ENCODE measurements around the gene SH2D1B.

The SH2D1B gene

DNA sequence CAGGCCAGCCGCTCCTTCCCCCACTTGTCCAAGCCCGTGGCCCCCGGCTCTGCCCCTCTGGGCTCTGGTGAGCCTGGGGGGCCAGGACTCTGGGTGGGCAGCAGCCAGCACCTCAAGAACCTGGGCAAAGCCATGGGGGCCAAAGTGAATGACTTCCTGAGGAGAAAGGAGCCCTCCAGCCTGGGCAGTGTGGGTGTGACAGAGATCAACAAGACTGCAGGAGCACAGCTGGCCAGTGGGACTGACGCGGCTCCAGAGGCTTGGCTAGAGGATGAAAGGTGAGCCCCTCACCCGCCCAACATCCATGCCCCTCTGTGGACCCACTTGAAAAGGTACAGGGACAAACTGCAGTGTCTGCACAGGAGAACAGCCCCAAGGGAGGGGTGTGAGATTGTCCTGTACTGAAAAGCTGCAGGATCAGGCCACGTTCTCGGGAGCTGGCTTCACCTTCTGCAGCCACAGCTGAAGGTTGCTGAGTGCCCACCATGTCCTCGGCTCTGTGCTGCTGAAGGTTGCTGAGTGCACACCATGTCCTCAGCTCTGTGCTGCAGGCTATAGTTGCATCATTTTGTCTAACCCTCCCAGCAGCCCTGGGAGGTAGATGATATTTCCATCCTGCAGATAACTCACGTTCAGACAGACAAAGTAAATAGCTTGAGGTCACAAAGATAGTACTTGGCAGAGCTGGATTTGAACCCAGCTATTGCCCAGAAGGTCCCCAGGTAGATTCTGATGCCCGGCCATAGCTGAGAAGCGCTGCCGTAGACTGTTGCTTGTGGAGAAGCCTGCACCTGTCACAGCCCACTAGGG is 29.8 kb downstream of the SH2D1B start:
- DNase-seq (ENCODE audit: low spot score), result no peak

DNA sequence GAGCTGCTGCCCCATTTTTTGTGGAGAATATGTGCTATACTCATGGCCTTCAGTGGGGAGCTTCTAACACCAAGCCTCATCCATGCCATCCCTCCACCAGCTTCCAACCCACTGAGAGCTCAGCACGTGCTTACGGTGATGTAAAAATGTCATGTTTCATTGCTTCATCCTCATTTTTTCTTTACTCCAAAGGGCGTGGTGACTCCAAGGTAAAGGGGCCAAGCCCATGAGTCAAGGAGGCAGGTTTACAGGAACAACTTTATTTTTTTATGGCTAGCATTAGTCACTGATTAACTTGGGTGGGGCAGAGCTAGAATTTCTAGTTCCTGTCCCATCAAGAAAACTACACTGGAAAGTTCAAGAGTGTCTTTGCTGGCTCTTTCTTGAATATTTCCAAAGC is 30.6 kb downstream of the SH2D1B start, which contains the start of gene C1orf226:
Gene C1orf226, plus strand, starts transcription at position 346 of the 400 bp plus-strand sequence. CDS start 174 bp downstream, outside the sequence.
- peak; percentile 79 for DNase-seq (ENCODE audit: low spot score)

DNA sequence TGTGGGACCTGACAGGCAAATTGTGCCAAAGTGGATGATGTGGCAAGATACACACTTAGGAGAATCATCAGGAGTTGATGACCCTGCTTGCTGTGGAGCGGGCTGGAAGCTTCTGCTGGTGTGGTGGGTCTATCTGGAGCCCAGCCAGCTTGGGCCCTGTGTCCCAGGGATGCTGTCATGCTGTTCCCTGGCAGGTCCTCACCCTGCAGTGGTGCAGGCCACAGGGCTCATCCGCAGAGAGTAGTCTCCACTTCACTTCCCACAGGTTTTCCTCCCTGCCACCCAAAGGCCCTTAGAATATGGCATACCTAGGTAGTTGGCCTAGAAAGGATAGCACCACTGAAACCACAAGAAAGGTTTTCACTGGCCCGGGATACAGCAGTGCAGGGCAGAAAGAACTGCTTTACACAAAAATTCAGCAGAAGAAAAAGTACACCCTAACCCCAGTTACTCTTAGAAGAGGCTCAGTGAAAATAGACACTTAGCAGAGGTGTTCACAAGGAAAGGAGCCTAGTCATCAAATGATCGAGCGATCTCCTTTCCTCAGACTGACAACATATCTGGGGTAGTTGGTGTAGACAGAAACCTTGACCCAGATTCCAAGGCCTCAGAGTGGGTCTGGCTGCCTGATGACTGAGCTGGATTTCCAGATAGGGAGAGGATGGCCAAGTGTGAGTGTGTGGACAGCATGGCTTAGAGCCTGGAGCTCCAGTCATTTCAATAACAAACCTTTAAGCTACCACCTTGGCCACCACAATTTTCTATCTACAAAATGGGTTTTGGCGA is 31.7 kb downstream of the SH2D1B start:
- DNase-seq (ENCODE audit: low spot score), result no peak

DNA sequence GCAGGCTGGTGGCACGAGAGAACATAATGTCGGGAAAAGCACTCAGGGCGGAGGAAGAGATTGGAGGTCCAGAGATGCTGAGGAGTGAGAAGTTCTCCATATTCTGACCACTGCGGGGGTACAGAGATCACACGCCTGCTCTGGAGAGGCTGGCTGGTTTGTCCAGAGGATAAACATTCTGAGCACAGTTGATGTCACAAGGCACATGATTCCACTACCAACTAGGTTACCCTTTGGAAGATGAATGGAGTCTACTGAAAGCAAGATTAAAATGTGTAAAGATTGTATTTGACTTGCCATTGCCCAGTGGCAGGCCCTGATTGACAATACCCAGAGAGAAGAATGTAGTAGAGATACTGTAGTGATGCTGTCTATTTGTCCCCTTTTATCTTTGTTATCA is 35.2 kb downstream of the SH2D1B start, which contains the start of gene SPATA46:
Gene SPATA46, minus strand, starts transcription at position 164 of the 400 bp plus-strand sequence. Its CDS starts 64 bp downstream, at position 100.
- no peak for DNase-seq (ENCODE audit: low spot score)

DNA sequence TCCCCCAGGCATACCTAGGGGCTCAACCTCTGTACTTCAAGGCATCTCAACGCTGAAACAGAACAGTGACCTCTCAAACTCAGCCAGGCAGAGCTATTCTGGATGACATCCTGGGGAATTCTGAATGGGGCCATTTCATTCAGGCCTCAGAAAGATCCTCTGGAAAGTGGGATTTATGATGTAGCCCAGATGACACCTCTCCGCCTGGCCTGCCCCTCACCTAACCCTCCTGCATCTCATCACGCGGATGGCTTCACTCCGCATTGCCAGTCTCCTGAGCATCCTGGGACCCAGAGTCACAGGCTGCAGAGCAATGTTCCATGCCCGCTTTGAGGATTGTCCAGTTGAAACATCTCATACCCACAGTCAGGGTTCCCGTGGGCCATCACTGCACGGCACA is 36.5 kb downstream of the SH2D1B start:
- no peak for DNase-seq (ENCODE audit: low spot score)

DNA sequence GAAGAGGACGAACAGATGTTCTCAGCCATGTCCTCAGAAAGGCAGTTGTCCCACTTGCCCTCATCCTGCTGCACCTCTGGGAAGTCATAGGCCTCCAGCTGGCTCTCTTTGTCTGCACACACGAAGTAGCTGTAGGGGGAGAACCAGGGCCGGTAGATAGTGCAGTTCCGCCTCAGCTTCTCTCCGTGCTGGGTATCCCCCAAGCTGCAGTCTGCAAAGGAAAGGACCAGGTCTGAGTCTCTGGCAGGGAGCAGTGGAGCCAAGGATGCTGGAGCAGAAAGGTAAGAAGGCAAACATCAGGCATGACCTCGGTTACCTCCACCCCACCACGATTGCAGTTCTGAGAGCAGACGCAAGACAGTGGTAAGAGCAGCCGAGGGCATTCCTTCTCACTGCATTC is 37.5 kb downstream of the SH2D1B start:
- no peak for DNase-seq (ENCODE audit: low spot score)

DNA sequence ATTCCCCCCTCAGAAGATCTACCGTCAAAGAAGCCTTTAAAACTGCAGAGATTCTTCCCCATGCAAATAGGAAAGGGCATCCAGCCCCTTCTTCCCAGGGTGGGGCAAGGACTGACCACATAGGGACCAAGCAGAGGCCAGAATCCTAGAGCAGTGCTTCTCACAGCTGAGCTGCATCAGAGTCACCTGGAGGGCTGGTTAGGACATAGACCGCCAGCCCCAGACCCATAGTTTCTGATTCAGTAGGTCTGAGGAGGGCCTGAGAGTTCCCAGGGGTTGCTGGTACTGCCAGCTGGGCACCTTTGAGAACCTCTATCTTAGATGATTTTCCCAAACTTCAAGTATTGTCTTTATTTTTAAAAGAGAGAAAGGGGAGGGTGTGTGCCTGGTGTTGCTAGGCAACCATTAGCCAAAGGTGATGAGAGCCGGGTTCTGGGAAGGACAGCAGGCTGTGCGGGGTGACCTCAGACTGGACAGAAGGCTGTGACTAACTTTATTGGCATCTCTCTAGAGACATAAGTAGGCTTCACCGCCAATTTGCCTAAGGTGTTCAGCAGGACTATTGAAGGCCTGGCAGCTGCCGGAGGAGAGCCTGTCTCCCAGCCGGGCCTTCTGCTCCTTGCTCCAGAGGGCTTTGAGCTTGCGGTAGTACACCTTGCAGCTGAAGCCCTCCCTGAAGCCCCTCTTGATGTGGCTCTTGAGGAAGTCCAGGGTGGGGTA is 38.2 kb downstream of the SH2D1B start:
- DNase-seq (ENCODE audit: low spot score), result peak; percentile 95

DNA sequence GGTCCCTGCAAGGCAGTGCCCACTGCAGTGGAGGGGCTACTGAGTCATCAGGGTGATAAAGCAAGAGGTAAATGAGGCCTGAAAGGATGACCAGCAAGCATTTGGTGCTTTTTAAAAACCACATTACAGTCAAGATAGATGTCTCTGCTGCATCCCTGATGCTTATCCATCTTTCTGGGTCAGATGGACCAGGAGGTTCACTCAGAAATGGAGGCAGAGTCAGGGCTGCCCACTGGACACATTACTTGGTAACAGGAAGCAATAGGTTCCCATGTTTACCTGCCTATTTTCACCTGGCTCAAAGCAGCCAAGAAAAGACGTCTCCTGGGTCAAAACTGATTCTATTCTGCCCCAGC is 38.9 kb downstream of the SH2D1B start:
- no peak for DNase-seq (ENCODE audit: low spot score)

DNA sequence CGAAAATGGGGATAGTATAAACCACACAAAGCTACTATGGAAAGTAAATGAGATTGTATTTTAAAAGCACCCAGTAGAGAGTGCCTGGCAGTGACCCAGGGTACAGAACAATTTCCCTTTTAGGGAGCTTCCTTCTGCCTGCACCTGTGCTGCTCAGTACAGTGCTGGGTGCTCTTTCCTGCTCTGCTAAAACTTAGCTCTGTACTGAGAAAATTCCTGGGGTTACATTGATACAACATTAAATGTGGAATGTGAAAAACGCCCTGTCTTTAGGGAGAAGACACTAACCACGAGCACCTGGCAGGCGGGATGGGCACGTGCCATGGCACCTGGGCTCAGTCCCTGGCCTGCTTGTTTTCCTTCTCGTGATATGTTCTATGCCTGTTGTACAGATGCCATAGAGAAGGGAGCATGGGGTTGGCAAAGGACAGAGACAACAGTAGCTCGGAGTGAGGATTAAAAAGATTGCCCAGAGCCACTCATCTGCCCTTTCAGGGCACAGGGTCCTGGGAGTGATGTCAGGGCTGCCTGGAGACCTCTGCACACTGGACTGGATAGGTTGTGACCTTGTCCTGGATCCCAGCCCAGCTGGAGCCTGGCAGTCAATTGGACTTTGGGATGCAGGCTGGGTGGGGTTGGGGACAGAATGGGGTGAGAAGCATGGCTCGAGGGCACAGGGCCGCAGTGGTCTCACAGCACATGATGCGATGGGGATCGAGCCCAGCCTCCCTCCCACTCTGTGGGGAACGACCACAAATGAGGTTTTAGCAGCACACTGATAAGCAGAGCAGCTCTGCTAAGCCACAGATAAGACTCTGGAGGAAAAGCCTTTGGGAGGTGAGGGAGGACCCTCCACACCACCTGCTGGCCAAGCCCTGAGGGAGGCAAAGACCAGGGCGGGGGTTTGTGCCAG is 39.5 kb downstream of the SH2D1B start:
- no peak for DNase-seq (ENCODE audit: low spot score)

DNA sequence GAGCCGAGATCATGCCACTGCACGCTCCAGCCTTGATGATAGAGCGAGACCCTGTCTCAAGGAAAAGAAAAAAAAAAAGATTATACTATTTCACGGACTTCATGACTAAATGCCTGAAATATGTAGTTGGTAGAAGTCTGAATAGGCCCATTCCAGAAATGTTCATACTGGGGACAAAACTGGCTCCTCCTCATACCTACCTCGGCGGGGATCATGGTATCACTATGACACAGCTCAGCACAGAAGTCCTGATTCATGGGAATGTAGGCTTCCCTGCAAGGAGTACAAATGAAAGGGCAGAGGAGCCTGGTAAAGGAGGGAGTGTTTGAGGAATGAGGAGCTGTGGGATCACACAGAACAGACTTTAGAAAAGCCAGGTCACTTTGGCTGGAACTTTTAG is 40.3 kb downstream of the SH2D1B start:
- peak; percentile 55 for DNase-seq (ENCODE audit: low spot score)

DNA sequence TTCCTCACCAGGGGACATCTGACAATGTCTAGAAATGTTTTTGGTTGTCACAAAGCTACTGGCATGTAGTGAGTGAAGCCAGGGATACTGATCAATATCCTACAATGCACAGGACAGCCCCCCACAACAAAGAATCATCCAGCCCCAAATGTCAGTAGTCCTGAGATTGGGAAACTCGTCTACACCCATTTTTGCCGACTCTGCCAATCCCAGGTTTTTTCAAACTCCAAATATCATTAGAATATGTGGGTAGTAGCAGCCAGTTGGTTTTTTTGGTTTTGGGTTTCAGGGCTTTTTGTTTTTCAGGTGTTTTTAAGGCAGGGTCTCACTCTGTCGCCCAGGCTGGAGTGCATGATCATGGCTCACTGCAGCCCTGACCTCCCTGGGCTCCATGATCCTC is 41.2 kb downstream of the SH2D1B start:
- no peak for DNase-seq (ENCODE audit: low spot score)

DNA sequence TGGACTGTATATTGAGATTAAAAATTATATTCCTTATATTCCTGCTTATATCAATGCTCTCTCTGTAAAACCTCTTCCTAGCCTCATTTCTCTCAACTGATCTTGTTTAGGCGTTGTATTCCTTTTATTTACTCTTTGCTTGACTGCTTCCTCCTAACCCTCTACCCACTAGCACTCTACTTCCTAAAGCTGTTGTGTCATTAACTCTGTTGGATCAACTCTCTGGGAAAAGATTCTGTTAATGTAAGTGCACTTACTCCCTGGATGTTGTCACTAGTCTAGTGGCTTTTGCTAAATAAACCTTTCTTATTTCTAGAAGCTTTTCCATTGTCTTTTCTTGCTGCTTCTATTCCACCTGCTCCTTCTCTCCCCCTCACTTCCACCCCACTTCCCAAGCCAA is 41.8 kb downstream of the SH2D1B start:
- no peak for DNase-seq (ENCODE audit: low spot score)

DNA sequence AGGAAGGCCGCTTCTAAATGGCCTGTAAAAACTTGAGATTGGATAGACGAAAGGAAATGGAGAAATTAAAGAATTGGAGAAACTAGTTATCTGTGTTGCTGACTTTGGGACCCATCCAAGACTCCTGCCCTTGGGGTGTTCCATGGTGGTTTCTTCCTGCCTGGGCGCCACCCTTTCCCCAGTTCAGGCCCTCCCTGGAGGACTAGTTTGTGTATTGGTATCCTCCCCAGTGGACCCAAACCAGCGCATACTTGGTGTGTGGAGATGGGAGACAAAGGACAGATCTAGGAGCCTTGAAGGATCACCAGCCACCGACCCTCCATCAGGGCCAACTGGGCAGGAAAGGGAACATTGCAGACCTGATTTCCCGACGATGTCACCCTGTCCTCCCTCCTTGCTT is 42.4 kb downstream of the SH2D1B start:
- DNase-seq (ENCODE audit: low spot score), result no peak

DNA sequence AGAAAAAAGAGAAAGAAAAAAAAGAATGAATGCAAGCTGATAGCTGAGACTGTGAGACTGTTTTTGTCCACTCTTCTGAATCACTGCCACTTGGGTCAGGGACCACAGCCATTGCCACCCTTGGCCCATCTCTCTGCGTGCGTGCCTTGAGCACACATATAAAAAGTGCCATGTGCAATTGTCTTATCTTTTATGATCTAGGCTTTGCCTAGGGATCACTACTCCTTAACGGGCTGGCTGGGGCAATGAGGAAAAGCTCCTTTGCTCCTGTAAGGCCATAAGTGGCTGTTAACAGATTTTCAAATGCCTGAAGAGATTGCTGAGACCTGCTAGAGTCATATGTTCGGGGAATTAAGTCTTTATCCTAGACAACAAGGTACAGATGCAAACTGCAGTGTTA is 43.5 kb downstream of the SH2D1B start:
- no peak for DNase-seq (ENCODE audit: low spot score)

DNA sequence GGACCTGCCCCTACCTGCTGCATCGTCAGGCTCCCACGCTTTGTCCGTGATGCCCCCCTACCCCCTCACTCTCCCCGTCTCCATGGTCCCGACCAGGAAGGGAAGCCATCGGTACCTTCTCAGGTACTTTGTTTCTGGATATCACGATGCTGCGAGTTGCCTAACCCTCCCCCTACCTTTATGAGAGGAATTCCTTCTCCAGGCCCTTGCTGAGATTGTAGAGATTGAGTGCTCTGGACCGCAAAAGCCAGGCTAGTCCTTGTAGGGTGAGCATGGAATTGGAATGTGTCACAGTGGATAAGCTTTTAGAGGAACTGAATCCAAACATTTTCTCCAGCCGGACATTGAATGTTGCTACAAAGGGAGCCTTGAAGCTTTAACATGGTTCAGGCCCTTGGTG is 44.2 kb downstream of the SH2D1B start:
- DNase-seq (ENCODE audit: low spot score), result no peak

DNA sequence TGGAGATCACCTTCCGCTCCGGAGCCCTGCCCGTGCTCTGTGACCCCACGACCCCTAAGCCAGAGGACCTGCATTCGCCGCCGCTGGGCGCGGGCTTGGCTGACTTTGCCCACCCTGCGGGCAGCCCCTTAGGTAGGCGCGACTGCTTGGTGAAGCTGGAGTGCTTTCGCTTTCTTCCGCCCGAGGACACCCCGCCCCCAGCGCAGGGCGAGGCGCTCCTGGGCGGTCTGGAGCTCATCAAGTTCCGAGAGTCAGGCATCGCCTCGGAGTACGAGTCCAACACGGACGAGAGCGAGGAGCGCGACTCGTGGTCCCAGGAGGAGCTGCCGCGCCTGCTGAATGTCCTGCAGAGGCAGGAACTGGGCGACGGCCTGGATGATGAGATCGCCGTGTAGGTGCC is 44.9 kb downstream of the SH2D1B start:
- DNase-seq (ENCODE audit: low spot score), result no peak

DNA sequence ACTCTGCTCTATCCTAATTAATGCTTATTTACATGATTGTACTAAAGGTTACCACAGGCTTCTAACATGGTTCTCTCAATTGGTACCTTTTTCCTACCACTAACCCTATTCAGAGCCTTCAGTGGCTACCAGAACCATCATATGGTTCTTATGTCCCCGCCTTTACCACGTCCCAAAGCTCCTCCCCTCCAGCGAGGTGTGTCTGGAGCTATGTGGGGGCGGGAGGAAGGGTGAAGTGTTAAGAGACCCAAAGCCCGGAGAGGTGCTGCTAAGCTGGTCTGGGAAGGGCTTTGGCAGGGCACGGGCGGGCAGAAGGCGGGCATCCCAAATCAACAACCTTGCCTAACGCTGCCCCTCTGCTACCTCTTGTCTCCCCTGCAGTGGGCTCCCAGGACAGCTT is 45.3 kb downstream of the SH2D1B start:
- no peak for DNase-seq (ENCODE audit: low spot score)

DNA sequence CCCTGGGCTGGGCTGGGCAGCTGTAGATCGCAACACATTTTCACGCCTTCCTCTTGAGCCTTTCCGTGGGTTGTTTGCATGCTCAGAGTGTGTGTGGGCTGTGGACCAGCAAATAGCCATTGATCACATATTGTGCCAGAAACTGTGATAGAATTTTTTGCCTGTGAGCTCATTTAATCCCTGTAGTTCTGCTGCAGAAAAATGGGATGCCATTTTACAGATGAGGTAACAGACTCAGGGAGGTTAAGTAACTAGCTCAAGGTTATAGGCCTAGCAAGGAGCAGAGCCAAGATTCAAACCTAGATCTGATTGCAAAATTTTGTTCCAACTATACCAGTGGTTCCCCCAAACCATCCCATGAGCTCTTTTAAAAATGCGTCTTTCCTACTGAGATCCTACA is 45.8 kb downstream of the SH2D1B start:
- DNase-seq (ENCODE audit: low spot score), result no peak

DNA sequence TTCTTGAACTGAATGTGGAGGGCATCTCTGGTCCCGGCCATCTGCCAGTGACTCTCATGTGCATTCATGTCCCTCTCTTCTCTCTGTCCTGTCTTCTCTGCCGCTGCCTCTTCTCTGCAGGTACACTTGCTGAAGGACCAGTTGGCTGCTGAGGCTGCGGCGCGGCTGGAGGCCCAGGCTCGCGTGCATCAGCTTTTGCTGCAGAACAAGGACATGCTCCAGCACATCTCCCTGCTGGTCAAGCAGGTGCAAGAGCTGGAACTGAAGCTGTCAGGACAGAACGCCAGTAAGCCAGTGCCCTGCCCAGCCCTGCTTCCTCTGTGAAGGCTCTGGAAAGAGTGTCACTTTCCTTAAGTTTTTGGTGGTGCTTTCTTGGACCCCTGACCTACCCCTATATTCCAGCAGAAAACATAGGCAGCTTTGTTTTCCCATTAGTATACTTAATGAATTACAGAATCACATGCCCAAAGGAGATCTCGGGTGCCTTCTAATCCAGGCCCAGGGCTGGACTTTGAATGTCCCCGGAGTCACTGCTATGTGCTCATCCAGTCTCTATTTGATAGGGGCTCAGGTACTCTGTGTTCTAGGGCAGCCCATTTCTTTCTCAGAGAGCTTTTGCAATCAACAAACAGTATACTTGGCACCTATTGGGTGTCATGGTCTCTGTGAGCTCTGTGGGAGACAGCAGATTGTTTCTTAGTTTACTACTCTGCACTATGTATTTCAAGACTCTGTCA is 46.5 kb downstream of the SH2D1B start:
- DNase-seq (ENCODE audit: low spot score), result no peak

DNA sequence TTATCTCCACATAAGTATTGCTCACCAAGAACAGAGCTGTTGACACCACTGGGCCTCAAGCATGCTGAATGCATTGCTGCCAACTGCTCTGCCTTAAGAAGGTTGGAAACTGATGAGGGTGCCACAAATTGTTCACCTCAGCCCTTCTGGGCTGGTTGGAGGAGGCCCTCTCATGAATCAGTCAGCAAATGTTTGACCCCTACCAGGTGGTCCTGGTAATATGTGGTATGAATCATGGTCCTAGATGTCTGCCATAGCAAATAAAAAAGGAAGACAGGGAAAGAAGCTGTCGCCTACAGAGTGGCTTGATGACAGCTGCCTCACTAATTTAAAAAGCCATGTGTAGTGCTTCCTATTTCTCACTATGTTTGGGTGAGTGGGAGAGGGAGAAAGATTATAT is 47.4 kb downstream of the SH2D1B start:
- no peak for DNase-seq (ENCODE audit: low spot score)

DNA sequence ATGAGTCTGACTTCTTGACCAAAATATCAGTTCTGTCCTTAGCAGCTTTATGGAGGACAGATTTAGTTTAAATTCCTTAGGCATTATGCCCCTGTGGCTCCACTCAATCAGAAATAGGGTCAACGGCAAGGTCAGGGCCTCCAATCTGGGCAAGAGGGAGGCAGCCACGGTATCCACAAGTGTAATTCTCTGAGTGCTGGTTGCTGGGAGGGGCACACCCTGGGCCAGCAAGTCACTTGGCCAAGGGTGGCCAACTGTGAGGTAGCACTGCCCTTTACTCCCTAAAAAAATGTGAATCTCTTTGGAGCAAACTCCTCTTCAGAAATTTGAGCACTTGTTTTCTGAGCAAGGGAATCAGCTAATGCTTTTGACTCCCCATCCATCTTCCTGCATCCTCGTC is 48.1 kb downstream of the SH2D1B start:
- no peak for DNase-seq (ENCODE audit: low spot score)

All from kidney tubule cell (primary cell).